Vagina (tissue), 2 donors: ENCODE measurements around the gene PRKCE. TPM values are rescaled to one million over a fixed set of nuclear protein-coding genes. Genes with fewer than 3 reads are reported as not detected.

Experiments
- DNase-seq, 2 donors: peaks; one replicate each; pipeline ENCODE4 v3.0.0-alpha.2; 2017; ENCODE audit errors: extremely low spot score in 2 of 2
- H3K27ac ChIP-seq: fragments of 200-600 bp; sonication (generic); one replicate; pipeline ENCODE4 v1.5.1; 2019
- H3K27me3 ChIP-seq: fragments of 200-600 bp; sonication (generic); one replicate; pipeline ENCODE4 v1.5.1; 2019
- H3K36me3 ChIP-seq, 2 donors: fragments of 200-600 bp; sonication (generic); one replicate each; pipeline ENCODE4 v1.5.1; 2017 to 2019
- H3K4me1 ChIP-seq: fragments of 200-600 bp; sonication (generic); one replicate; pipeline ENCODE4 v1.5.1; 2019
- H3K4me3 ChIP-seq, 2 donors: fragments of 200-600 bp; sonication (generic); 1 replicate in 1 of 2; 2 replicates in 1 of 2; pipeline ENCODE4 v1.5.1; 2016 to 2019
- H3K9me3 ChIP-seq: fragments of 200-600 bp; sonication (generic); one replicate; pipeline ENCODE4 v1.5.1; 2019
- CTCF ChIP-seq, 3 experiments: fragments of 450-650 bp in 2 of 3; fragments of 200-600 bp in 1 of 3; sonication (generic) in 1 of 3; IDR thresholded peaks; one replicate each; pipeline ENCODE4 v1.5.1; 2017 to 2019; ENCODE audit warnings: antibody characterized with exemption in 3 of 3, mild to moderate bottlenecking in 2 of 3, moderate library complexity in 2 of 3
- POLR2A ChIP-seq, 2 donors: fragments of 450-650 bp; IDR thresholded peaks; one replicate each; pipeline ENCODE4 v1.6.1; 2017; ENCODE audit warnings: antibody characterized with exemption in 2 of 2, mild to moderate bottlenecking in 2 of 2, moderate library complexity in 2 of 2
- POLR2AphosphoS5 ChIP-seq, 2 donors: sonication (generic); formaldehyde crosslinking; IDR thresholded peaks; one replicate each; pipeline ENCODE4 v1.9.0; 2017; ENCODE audit warnings: antibody characterized with exemption in 2 of 2, mild to moderate bottlenecking in 2 of 2, low read depth in 1 of 2; ENCODE audit not compliant: insufficient read depth in 1 of 2
- intact Hi-C: fragments of 100-400 bp; cut with DNase I; formaldehyde crosslinking; loops from one replicate; pipeline ENCODE4 v1.15.1; 2023
- total RNA-seq: library from RNA; depleted of rRNA; stranded (reverse); fragments of >200 nt; gene quantifications from one replicate; pipeline ENCODE4 v1.2.3, GENCODE V29; 2016

The PRKCE gene
- total RNA-seq, 1 donor from 2014 or later: 11.8 TPM

- no peaks in the 10 kb centered on the region for H3K9me3 ChIP-seq
- intact Hi-C loops: loop anchor here (10.0 kb wide), 2 partner anchors 230 to 290 kb away; partner anchors contain the start of gene EPAS1
These were observed 412.9 kb downstream of the PRKCE start for GRCh38 chr2:46064396-46064795.

GRCh38 chr2:46065152-46065551, 413.7 kb downstream of the PRKCE start:
- no peak overlapping the region for H3K27ac ChIP-seq
- no peaks in the 10 kb centered on the region for H3K27me3 ChIP-seq
- H3K9me3 ChIP-seq: no peaks in the 10 kb centered on the region
- H3K4me1 ChIP-seq: peaks cover 12% of the 10 kb centered on the region
- H3K4me3 ChIP-seq: no peak overlapping the region
- no peak for DNase-seq
- intact Hi-C loops: loop anchor here (5.0 to 10.0 kb wide), 3 partner anchors 230 to 812 kb away; partner anchors contain the start of gene EPAS1
- no peaks in the 10 kb centered on the region for H3K36me3 ChIP-seq
- TF ChIP-seq CTCF (IDR thresholded peaks at IDR 0.05): no peak

More at GRCh38 chr2:46064396-46064795, 412.9 kb downstream of the PRKCE start:
- no peak for DNase-seq
- Histone ChIP-seq H3K27me3 (no peaks in the 10 kb centered on the region), H3K4me3 (no peak overlapping the region), H3K27ac (no peak overlapping the region), H3K4me1 (peaks cover 12% of the 10 kb centered on the region), H3K36me3 (no peaks in the 10 kb centered on the region)
- TF ChIP-seq CTCF (IDR thresholded peaks at IDR 0.05) (no peak), POLR2A (IDR thresholded peaks at IDR 0.05) (no peak), POLR2AphosphoS5 (IDR thresholded peaks at IDR 0.05; ENCODE audit: insufficient read depth in 1 of 2, low read depth in 1 of 2) (no peak)

- no peak for DNase-seq
- no peak overlapping the region for H3K27ac ChIP-seq
- H3K27me3 ChIP-seq: no peaks in the 10 kb centered on the region
- H3K9me3 ChIP-seq: no peaks in the 10 kb centered on the region
- H3K36me3 ChIP-seq: no peaks in the 10 kb centered on the region
- intact Hi-C loops: loop anchor here (5.0 to 10.0 kb wide), 3 partner anchors 229 to 811 kb away; partner anchors contain the start of gene EPAS1
- no peak for TF ChIP-seq POLR2AphosphoS5 (IDR thresholded peaks at IDR 0.05; ENCODE audit: insufficient read depth in 1 of 2, low read depth in 1 of 2)
- TF ChIP-seq POLR2A (IDR thresholded peaks at IDR 0.05): no peak
- TF ChIP-seq CTCF (IDR thresholded peaks at IDR 0.05): no peak
- no peak overlapping the region for H3K4me3 ChIP-seq
- peaks cover 12% of the 10 kb centered on the region for H3K4me1 ChIP-seq
These were observed 414.6 kb downstream of the PRKCE start for GRCh38 chr2:46066116-46066515.

GRCh38 chr2:46066601-46067000, 415.1 kb downstream of the PRKCE start:
- H3K27ac ChIP-seq: no peak overlapping the region
- intact Hi-C loops: loop anchor here (5.0 to 10.0 kb wide), 3 partner anchors 228 to 811 kb away; partner anchors contain the start of gene EPAS1

More at GRCh38 chr2:46066601-46067000, 415.1 kb downstream of the PRKCE start:
- Histone ChIP-seq H3K4me3 (no peak overlapping the region), H3K36me3 (no peaks in the 10 kb centered on the region), H3K4me1 (peaks cover 12% of the 10 kb centered on the region), H3K27me3 (no peaks in the 10 kb centered on the region), H3K9me3 (no peaks in the 10 kb centered on the region)
- TF ChIP-seq POLR2A (IDR thresholded peaks at IDR 0.05) (no peak), POLR2AphosphoS5 (IDR thresholded peaks at IDR 0.05; ENCODE audit: insufficient read depth in 1 of 2, low read depth in 1 of 2) (no peak), CTCF (IDR thresholded peaks at IDR 0.05) (no peak)
- DNase-seq: no peak
